ENCODE data around the gene IQCE.
"Not testable (repeated sequence)": the region's sequence is repeated elsewhere in the genome, so short reads cannot be mapped to it uniquely, and the experiment has no call there.

The IQCE gene

GRCh38 chr7:2532199-2532772 lies 26.5 kb upstream of the IQCE start:
- DNase-seq (ENCODE audit: low read depth in 2 of 2): not testable (repeated sequence)

- DNase-seq (ENCODE audit: low read depth in 2 of 2): not testable (repeated sequence)
Observed at GRCh38 chr7:2532816-2533215, 26.0 kb upstream of the IQCE start.

DNA sequence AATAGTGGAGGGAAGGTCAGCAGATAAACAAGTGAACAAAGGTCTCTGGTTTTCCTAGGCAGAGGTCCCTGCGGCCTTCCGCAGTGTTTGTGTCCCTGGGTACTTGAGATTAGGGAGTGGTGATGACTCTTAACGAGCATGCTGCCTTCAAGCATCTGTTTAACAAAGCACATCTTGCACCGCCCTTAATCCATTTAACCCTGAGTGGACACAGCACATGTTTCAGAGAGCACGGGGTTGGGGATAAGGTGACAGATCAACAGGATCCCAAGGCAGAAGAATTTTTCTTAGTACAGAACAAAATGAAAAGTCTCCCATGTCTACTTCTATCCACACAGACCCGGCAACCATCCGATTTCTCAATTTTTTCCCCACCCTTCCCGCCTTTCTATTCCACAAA lies 25.2 kb upstream of the IQCE start:
- not testable (repeated sequence) for DNase-seq (ENCODE audit: low read depth in 2 of 2)

- DNase-seq (ENCODE audit: low read depth in 2 of 2): not testable (repeated sequence)
Observed at GRCh38 chr7:2534214-2534613, 24.6 kb upstream of the IQCE start.

DNA sequence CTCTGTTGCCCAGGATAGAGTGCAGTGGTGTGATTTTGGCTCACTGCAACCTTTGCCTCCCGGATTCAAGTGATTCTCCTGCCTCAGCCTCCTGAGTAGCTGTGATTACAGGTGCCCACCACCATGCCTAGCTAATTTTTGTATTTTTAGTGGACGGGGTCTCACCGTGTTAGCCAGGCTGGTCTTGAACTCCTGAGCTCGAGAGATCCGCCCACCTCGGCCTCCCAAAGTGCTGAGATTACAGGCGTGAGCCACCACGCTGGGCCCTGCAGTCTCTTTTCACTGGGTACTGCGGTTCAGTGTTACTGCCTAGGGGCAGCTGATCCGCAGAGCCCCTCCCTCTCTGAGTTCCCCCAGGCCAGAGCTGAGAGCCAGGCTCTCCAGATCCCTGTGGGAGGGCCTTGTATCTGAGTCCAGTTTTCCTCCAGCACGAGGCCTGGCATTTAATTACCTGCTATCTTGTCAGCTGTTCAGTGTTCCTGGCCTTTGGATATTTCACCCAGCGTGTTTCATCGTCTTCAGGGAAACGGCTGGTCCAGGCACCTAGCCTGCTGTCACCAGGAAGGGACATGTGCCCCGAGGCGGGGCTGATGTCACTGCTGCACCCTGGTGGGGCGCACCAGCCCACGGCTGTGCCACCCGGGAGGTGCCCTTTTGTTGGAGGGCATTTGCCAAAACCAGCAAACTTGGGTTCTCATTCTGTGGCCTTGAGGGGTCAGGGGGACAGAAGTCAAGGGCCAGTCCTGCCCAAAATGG lies 22.7 kb upstream of the IQCE start:
- DNase-seq (ENCODE audit: low read depth in 2 of 2): not testable (repeated sequence)

- no peak for DNase-seq (ENCODE audit: low read depth in 2 of 2)
Observed at GRCh38 chr7:2537981-2538851, 20.6 kb upstream of the IQCE start.

DNA sequence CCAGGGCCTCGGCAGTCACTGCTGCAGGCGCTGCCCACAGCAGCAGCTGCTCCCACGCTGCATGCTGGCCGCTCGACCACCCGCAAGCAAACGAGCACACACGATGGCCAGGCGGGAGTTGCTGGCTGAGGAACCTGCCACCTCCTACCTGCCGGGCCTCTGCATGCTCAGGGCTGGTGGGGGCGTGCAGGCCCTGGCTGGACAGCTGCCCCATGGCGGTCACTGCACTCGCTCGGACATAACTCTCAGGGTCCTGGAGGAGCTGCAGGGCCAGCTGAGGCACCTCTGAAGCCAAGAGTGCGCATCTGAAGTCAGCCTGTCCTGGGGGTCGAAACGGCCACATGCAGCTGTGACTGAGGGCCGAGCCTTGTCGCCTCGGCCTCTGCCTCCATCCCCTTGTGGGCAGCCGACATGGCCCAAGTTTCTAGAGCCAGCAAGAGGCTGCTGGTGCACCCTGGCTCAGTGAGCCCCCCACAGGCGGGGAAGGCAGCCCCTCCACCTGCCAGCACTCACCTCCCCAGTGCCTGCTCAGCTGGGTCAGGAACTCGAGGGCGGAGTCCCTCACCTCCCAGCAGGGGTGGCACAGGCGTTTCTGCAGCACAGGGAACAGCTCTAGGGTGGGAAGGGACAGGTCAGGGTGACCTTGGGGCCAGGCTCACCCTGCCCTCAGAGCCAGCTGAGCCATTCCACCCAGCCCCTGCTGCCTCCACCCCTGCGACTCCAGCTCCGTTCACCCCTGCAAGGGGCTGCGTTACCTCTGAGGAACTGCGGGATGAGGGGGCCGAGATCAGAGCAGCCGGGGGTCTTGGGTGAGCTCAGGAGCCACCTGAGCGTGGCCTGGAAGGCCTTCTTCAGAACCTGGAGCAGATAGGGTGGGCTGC lies 19.5 kb upstream of the IQCE start:
- DNase-seq (ENCODE audit: low read depth in 2 of 2): no peak

- DNase-seq (ENCODE audit: low read depth in 2 of 2): no peak
Observed at GRCh38 chr7:2540133-2540532, 18.6 kb upstream of the IQCE start.

DNA sequence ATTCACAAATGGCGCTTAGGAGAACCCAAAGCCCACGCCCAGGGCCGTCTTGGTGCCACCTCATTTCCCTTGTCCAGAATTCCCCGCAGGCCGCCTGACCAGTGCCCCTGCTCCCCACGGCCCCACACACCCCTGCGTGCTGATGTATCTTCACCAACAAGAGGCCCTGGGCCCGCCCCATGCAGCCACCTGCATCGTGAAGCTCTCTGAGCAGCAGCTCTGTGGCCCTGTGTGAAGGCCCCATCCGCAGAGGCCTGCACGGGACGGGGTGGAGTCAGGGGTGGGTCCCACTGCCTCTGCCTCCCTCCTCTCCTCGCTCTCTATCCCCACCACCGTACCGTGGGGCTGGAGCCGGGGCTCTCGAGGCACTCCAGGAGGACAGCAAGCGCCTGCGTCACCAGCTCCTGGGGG lies 18.1 kb upstream of the IQCE start:
- no peak for DNase-seq (ENCODE audit: low read depth in 2 of 2)

DNA sequence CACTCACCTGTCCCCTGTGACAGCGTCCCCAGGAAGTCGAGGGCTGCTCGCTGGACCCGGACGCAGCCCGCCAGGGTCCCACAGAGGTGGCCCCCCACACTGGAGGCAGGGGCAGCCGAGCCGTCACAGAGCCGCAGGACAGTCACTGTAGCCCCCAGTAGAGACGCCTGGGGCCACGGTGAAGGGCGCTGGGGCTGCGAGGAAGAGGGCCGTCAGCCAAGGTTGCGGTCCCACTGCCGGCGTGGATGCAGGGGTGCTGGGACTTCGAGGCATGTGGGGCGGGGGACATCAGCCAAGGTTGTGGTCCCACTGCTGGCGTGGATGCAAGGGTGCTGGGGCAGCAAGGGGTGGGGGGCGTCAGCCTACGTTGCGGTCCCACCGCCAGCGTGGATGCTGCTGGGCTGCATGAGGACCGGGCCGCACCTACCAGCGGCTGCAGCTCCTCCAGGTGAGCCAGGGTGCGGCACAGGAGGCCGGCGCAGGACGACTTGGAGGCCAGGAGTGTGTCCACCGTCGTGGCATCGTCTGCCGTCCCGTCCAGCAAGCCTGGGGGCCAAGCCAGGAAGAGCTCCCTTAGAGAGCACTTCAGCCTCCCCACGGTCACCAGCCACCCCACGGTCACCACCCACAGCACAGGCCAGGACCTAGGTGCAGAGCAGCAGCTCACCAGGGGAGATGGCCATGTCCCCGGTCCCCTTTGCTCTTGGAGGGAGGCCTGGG lies 17.3 kb upstream of the IQCE start:
- DNase-seq (ENCODE audit: low read depth in 2 of 2): no peak

DNA sequence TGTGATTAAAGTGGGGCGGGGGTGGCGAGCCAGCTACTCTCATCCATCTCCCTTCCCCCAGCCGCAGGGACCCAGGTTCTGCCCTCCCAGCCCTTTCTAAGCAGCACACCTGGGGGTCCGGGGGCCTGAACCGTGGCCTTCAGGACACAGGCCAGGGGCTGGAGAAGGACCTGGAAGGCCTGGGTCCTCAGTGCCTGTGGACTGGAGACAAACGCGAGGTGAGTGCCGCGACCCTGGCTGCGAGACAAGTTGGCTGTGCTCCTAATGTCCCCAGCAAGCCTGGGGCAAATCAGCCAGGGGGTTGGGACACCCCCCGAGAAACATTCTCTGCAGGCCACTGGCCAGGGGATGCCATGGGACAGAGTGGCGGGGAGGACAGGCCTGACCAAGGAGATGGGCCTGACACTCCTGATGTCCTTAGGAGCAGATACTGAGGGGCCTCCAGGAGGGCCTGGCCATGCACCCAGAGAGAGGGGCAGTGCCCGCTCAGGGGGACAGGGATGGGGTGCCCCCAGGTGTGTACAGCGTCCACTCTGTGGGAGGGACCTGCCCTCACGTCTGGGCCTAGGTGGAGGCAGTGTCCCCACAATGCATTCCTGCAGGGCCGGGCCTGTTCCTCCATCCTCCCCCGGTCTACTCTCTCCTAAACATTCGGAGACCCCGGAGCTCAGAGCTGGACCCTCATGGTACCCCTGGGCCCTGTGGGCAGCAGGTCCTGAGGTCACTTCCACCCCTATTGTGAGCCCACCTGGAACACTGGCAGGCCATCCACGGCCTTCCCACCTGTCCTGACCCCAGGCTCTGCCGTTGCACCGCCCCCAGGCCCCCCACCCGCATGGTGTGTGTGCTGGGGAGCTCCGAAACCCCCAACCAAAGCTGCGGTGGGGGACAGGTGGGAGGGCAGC lies 16.5 kb upstream of the IQCE start:
- no peak for DNase-seq (ENCODE audit: low read depth in 2 of 2)

DNA sequence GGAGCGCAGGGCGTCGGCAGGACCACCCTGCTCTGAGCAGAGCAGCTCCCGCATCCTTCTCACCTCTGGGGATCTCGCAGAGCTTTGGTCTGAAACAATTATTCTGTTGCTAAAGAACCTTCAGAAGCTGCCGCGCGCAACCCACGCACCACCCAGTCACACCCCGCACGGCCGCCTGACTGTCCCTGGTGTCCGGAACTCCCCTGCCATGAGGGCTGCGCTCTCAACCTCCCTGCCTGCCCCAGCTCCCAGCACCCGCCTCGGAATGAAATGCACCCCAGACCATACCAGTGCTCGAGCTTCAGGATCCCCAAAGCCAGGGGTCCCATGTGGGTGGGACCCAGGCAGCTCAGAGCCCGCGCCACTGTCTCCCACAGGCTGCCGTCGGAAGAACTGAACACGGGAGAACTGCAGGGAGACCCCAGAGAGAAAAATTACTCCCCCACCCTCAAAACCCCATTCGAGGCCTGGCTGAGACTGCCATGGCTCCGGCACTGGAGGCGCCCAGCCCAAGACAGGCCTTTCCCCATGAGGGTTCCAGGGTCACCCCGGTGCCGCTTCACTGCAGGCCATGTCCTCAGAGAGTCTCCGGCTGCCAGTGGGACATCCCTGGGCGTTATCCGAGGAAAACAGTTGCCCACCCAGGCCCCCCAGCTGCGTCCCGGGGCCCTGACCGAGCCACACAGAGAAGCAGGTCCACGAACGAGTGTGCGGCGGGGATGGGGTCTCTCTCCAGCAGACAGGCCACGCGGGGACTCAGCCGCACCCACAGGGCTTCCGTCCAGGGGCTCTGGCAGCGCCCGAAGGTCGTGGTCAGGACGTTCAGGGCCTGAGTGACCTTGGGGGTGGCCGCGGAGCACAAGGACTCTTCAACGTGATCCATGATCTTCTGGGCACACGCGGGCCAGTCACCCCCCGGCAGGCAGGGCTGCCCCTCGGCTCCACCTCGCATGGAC lies 15.6 kb upstream of the IQCE start:
- no peak for DNase-seq (ENCODE audit: low read depth in 2 of 2)

- DNase-seq (ENCODE audit: low read depth in 2 of 2): no peak
Observed at GRCh38 chr7:2544541-2545188, 14.1 kb upstream of the IQCE start.

DNA sequence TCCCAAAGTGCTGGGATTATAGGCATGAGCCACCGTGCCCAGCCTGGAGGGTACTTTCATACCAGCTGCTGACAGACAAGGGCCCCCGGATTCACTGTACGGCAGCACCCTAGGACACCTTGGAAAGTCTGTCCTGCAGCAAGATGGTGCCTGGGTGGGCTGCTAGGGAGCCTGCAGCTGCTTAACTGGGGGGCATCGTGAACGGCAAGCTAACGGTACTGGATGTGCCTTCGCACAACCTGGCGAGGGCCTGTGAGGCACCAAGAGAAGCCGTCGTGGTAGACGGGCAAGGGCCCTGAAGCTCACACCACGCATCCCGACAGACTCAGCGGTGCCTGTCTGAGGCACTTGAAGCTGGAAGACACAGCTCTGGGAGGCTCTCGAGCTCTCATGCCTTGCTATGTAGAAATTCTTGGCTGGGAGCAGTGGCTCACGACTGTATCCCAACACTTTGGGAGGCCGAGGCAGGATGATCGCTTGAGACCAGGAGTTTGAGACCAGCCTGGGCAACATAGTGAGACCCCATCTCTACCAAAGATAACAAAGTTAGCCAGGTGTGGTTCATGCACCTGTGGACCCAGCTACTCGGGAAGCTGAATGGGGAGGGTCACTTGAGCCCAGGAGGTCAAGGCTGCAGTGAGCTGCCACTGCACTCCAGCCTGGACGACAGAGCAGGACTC lies 12.9 kb upstream of the IQCE start:
- no peak for DNase-seq (ENCODE audit: low read depth in 2 of 2)

DNA sequence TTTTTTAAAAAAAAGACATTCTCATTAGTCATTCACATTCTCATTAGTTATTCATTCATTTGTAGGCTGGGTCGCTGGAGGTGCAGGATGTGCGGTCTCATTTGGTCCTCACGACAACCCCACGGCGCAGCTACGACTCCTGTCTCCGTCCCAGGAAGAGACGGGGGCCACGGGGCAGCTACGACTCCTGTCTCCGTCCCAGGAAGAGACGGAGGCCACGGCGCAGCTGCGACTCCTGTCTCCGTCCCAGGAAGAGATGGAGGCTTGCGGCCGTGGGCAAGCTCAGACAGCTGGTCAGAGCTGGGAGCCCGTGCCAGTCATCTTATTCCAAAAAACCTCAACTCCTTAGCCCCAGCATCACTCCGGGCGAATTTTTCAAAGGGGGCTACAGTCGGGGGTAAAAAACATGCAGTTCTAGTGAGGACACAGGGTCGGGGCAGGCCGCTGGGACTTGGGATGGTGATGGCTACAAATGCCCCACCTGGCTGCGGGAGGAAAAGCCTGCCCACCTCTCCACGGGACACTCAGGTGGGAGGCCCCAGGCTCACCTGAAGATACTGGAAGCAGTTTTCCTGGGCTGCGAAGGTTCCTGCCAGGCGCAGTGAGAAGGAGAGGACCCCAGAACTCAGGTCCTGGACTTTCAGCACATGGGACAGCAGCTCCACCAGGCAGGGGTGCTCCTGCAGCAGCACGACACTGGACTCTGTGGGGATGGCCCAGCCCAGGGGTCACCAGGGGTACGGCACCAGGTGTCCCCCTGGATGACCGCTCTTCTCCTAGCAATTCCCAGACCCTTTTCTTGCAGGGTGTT lies 11.8 kb upstream of the IQCE start:
- no peak for DNase-seq (ENCODE audit: low read depth in 2 of 2)

GRCh38 chr7:2551418-2551817 lies 7.4 kb upstream of the IQCE start:
- DNase-seq (ENCODE audit: low read depth in 2 of 2): no peak

DNA sequence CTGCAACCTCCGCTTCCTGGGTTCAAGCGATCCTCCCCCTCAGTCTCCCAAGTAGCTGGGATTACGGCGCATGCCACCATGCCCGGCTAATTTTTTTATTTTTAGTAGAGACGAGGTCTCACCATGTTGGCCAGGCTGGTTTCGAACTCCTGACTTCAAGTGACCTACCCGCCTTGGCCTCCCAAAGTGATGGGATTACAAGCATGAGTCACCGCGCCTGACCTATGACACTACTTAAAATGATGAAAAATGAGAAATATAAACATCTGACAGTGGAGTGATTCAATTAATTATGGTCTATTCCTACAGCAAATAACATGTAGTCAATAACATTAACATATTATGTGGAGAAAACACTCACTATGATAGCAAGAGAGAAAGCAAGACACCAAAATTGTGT lies 5.7 kb upstream of the IQCE start:
- DNase-seq (ENCODE audit: low read depth in 2 of 2): no peak

All from stimulated activated CD8-positive, alpha-beta memory T cell treated with anti-CD3 and anti-CD28 coated beads, Interleukin-15, amount 100 ng/mL, for 48 hours (primary cell).